Activated CD8-positive, alpha-beta memory T cell treated with anti-CD3 and anti-CD28 coated beads, Interleukin-2, amount 50 U/mL, for 4 hours (primary cell): Measurements from ENCODE around the gene AIMP1.
A peak's percentile ranks its signal among the peaks of the same experiment; 100 is the strongest.
"Not testable (repeated sequence)": the region's sequence is repeated elsewhere in the genome, so short reads cannot be mapped to it uniquely, and the experiment has no call there.

Experiments
- DNase-seq: peaks from one replicate; pipeline ENCODE4 v3.0.0-alpha.2; 2020

Gene AIMP1

DNA sequence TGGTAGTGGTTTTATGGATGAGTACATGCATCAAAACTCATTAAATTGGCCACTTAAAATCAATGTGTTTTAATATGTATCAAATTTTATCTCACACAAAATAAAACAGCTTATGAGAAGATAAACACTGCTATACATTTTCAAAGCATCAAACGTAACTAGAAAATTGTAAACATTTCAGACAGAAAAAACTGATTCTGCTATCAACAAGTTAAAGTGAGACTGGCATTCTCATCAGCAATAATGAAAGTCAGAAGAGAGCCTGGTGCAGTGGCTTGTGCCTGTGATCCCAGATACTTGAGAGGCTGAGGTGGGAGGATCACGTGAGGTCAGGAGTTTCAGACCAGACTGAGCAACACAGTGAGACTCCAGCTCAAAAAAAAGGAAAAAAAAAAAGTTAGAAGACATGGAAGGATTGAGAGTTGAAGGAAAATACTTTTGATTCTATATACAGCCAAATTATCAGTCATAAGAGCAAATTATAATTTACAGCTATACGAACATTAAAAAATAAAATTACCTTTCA is 3.3 kb upstream of the AIMP1 start:
- no peak for DNase-seq

DNA sequence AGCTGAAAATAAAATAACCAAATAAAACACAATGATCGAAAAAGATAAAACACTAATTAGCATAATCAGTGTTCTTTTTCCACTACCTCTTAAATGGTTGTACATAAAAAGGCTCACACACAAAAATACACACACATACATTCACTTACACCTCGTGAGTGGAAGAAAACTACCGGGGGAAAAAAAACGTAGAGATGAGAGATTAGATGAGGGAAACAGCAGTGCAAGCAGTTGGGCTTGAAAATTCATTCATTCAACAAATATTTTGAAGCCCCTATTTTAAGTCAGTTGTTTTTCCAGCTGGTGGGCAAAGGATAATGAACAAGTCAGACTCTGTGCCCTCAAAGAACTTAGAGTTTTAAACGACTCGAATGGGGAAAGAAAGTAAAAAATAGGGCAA is 1.4 kb upstream of the AIMP1 start:
- DNase-seq: no peak

DNA sequence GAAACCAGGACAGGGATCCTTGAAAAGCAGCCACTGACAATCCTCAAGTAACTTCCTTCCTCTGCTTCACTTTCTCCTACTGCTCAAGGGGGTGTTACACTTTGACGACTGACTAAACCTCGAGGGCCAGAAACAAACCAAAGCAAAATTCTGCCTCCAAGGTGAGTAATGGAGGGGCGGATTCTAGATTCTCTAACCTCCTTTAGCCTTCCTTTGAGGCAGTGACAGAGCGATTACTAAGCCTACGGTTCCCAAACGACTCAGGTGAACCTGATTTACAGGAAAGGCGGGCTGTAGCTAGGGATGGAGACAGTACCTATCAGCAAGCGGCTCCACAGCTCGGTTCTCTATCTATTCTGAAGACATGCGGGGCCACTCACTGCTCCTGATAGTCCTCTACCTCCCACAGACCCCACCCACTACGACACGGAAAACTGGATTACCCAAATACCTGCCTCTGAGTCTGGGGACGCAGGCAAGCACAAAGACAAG is 828 bp upstream of the AIMP1 start:
- peak; percentile 40 for DNase-seq

DNA sequence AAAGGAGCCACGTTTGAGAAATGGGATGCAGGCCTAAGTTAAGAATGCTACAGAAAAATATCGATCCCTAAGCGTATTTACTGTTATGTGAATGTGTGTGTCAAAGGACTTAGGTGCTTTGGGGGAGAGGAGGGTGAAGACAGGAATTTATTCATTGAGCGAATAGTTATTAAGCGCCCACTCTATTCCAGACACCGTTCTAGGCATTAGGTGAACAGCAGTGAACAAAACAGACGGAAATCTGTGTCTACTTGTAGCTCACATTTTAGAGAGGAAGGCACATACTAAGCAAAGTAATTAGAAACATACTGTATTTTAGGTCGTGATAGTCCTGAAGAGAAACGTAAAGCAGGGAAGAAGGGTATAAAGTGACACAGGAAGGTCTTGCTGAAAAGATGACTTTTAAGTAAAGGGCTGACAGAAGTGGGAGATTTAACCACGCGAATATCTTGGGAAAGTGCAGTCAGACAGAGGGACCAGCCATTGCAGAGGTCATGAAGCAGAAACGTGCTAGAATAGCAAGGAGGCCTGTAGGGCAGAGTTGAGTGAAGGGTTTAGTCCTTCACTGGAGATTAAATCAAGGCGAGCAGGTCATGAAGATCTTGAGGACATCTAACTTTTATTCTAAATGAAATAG is 541 bp downstream of the AIMP1 start:
- no peak for DNase-seq

DNA sequence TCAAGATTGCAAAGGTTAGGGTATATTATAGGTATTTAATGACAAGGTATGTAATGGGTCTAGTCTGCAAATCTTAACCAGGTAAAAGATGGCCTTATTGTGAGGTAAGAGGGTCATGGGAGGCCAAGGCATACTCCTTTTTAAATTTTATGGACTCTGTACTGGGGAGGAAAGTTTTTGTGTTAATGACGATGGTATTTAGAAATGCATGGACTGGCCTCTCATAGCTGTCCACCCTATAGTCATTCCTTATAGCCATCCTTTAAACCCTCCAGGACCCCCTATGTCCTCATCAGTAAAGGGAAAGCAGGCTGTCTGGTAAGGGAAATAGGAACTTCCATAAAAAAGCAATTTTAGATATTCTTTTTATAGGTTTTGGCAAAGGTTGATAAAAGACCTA is 1.5 kb downstream of the AIMP1 start:
- no peak for DNase-seq

DNA sequence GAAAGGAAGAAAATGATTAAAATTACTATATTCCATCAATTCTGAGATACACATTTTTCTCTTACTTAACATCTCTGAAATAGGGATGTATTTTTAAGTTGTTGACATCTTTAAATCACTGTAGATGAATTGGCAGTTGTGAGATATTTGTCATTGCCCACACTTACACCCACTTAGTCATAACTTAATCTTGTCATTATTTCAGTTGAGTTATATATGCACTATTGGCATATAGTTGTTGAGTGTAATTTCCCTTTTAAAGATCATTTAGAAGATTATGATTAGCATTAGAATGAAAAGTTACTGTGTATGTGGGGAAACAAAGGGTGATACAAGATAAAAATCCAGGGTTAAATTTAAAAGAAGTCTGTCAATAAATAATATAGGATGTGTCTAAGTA is 2.2 kb downstream of the AIMP1 start:
- DNase-seq: no peak

DNA sequence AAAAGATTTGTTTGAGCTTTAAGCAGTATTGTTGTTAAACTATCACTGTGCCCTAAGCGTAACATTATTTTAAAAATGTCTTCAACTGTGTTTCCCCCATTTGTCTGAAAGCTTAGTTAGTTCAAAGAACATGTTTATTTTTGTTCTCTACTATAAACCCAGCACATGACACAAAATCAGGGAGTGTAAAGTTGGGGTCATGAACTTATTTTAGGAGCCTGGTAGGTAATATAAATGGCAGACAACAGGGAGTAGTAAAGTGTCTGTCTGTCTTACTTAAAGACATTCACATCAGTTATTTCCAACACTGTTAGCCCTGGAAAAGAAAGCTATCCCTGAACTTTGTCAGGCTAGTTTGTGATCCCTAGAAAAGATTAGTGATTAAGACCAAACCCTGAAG is 3.9 kb downstream of the AIMP1 start:
- DNase-seq: no peak

DNA sequence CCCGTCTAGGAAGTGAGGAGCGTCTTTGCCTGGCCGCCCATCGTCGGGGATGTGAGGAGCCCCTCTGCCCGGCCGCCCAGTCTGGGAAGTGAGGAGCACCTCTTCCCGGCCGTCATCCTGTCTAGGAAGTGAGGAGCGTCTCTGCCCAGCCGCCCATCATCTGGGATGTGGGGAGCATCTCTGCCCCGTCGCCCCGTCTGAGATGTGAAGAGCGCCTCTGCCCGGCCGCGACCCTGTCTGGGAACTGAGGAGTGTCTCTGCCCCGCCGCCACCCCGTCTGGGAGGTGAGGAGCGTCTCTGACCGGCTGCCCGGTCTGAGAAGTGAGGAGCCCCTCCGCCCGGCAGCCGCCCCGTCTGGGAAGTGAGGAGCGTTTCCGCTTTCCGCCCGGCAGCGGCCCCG is 4.8 kb downstream of the AIMP1 start:
- DNase-seq: not testable (repeated sequence)

DNA sequence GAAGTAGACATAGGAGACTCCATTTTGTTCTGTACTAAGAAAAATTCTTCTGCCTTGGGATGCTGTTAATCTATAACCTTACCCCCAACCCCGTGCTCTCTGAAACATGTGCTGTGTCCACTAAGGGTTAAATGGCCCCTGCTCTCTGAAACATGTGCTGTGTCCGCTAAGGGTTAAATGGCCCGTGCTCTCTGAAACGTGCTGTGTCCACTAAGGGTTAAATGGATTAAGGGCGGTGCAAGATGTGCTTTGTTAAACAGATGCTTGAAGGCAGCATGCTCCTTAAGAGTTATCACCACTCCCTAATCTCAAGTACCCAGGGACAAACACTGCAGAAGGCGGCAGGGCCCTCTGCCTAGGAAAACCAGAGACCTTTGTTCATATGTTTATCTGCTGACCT is 5.5 kb downstream of the AIMP1 start:
- not testable (repeated sequence) for DNase-seq

DNA sequence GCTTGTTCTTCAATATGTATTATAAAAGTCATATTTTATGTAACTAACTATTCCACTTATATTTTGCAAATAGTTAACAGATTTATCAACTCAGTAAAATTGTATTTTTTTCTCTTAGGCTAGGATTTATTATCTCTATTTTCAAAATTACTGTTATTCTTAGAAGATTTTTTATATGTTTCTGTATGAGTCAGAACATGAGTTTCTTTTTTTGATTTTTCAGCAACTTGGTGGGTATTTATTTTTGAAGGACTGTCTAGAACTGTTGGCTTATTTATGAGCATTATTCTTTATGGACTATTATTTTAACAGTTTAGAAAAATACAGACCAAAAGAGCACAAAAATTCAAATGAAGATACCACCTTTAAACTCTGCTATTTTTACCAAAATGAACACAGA is 6.8 kb downstream of the AIMP1 start:
- no peak for DNase-seq

DNA sequence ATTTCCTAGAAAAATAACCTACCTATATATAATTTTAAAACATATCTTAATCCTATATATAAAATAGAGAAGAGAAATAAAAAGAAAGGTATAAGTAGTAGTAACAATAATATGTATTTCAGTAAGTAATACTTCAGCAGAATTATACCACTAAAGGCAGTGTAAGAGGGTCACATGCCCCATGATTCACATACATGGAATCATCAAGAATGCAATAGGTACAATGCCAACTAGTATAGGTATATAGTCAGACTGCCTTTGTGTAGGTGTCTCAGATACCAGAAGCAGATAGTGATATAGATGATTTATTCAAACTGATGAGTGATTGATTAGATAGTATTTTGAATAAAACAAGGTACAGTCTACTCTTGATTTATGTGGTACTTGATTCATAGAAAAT is 9.4 kb downstream of the AIMP1 start:
- no peak for DNase-seq

DNA sequence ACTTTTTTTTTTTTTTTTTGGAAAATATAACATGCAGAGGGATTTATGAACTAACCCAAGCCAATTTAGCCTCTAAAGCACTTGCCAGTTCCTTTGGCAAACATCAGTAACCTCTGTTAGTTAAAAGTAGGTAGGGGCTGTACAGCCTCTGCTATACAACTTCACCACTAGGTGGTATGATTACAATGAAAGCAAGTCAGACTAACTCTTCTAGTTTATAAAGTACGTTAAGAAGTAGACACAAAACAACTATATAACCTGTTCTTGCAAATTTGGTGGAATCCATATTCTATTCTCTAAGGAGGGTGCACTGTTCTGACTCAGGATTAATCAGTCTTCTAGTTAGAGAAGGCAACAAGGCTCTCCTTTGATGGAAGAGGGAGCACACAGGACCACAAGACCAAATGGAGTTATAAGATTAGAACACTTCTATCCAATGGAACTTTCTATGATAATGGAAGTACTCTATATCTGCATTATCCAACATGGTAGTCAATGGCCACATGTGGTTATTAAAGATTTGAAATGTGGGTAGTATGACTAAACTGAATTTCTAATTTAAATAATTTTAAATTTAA is 12.8 kb downstream of the AIMP1 start:
- DNase-seq: no peak

DNA sequence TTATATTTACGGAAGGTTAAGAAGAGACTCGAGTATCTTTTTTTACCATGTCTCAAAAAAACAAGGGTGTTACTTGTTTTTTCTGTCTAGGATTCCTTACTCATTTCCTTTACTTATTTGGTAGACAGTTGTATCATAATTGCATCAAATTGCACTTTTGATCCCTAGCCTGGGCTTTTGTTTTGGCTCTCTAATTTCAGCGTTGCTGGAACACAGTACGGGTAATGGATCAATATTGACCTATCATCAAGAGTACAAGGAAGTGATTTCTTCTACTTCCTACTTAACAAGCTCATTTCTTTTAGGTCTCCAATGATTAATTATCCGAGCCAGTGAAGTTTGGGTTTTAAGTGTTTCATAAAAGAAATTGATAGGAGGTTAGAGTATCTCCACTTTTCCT is 16.8 kb downstream of the AIMP1 start:
- no peak for DNase-seq

DNA sequence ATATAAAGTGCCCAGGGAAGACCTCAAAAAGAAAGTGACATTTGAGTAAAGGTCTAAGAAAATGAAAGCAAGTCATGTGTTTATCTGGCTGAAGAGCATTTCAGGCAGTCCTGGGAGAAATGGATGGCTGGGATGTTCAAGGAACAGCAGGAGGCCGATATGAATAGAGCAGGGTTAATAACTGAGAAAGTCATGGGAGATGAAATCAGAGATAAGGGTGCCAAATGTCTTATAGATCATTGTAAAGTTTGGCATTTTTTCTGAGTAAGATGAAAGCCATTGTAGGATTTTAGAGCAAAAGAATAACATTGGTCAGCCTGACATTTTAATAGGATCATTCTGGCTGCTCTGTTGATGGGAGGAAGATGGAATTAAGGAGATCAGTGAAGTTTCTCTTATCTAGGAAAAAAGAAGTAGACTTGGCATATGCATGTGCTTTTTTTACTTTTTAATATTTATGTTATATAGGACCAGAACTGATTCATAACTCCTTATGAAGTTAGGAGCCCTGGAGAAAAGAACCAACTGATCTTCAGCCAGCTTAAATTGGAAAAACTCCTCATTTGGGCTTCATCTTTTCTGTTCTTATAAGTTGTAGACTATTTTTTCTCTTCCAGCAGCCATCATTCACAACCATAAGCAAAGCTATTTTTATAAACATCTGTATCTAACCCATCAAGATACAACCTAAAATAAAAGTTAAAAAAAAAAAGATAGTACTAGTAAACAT is 18.6 kb downstream of the AIMP1 start:
- DNase-seq: no peak

DNA sequence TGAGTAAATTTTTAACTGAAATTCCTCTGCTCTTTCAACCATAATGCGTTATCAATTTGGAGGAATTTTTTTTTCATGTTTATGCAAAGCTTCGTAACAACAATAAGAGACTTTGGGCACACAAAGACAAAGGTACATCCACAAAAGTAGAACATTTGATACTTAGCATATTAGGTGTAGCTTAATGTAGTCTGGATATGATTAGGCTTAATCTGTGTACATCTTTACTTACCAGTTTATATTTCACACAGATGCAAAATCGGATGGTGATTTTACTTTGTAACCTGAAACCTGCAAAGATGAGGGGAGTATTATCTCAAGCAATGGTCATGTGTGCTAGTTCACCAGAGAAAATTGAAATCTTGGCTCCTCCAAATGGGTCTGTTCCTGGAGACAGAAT is 20.3 kb downstream of the AIMP1 start:
- no peak for DNase-seq

DNA sequence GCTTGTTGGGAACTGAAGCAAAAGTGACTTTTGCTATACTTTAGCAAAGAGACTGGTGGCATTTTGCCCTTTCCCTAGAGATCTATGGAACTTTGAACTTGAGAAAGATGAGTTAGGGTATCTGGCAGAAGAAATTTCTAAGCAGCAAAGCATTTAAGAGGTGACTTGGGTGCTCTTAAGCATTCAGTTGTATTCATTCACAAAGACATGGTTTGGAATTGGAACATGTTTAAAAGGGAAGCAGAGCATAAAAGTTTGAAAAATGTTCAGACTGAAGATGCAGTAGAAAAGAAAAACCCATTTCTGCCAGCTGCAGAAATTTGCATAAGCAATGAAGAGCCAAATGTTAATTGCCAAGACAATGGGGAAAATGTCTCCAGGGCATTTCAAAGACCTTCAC is 21.6 kb downstream of the AIMP1 start:
- no peak for DNase-seq

DNA sequence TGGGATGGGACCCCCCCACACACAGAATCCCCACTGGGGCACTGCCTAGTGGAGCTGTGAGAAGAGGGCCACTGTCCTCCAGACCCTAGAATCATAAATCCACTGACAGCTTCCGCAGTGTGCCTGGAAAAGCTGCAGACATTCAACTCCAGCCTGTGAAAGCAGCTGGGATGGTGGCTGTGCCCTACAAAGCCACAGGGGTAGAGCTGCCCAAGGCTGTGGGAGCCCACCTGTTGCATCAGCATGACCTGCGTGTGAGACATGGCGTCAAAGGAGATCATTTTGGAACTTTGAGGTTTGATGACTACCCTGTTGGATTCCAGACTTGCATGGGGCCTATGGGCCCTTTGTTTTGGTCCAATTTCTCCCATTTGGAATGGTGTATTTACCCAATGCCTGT is 22.3 kb downstream of the AIMP1 start:
- DNase-seq: no peak

DNA sequence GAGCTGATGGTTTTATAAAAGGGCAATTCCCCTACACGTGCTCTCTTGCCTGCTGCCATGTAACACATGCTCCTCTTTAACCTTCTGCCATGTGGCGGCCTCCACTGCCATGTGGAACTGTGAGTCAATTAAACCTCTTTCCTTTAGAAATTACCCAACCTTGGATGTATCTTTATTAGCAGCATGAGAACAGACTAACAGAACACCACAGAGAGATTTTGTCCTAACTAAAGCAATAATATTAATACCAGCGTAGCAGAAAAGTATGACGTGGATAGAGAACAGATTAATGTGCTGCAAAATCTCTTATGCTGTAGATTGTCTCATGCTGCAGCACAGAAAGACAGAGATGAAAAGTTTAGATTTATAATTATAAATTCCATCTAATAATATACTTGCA is 23.1 kb downstream of the AIMP1 start:
- DNase-seq: no peak

DNA sequence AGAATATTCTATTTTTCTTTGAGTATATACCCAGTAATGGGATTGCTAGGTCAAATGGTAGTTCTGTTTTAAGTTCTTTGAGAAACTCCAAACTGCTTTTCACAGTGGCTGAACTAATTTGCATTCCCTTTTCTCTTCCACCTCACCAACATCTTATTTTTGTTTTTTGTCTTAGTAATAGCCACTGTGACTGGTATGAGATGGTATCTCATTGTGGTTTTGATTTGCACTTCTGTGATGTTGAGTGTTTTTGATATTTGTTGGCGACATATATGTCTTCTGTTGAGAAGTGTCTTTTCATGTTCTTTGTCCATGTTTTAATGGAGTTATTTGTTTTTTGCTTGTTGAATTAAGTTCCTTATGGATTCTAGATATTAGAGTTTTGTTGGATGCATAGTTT is 24.4 kb downstream of the AIMP1 start:
- DNase-seq: no peak

DNA sequence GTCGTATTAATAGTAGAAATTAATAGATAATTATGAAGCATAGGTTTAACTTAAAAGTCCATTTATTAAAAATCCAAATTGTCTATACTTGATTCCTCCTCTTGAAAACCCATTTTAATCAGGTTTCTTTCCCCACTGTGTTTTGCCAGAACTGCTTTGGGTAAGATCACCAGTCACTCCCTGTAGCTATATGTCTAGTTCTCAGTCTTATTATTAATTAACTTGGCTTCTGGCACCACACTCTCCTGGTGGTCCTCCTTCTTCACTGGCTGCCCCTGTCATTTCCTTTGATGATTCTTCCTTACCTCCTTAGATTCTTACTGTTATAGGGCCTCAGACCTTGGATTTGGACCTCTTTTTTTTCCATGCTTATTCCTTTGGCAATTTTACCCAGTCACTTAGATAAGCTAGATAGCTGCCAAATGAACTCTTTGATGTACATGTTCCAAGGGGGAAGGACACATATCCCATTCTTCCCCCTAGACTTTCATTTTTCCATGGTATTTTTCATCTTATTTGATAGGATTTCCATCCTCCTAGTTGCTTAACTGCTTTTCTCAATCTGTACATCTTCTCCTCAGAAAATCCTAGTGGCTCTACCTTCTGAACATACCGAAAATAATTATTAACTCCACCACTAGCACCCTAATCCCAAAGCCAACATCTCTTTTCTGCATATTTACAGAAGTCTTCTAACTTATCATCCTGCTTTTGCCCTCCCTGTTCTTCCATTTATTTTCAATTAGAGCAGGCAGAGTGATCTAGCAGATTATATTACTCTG is 27.7 kb downstream of the AIMP1 start:
- no peak for DNase-seq

DNA sequence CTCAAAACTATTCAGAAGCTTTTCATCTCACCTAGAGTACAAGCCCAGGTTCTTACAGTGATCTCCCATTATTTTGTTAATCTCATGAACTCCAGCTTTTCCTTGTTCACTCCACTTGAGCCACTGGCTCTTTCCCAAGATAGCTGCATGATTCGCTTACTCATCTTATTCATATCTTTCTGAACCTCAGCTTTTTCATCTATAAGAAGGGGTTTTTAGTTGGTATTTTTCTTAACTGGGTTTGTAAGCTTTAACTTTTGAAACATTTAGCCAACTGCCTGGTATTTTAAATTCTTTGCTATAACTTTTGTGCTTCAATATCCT is 28.3 kb downstream of the AIMP1 start:
- DNase-seq: no peak

DNA sequence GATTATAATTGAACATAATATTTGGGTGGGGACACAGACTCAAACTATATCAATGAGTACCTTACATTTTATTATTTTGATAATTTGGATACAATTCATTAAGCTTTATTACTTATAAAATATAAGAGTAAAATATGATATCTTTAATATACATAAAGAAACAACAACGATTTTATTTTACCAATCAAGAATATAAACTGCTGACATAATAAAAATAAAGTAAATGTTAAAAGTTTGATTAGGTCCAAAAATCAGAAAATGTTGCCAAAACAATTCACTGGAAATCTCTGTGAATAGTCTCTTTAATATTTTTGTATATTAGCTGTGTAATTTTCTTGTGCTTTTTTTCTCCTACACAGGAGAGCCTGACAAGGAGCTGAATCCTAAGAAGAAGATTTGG is 30.8 kb downstream of the AIMP1 start:
- DNase-seq: no peak

DNA sequence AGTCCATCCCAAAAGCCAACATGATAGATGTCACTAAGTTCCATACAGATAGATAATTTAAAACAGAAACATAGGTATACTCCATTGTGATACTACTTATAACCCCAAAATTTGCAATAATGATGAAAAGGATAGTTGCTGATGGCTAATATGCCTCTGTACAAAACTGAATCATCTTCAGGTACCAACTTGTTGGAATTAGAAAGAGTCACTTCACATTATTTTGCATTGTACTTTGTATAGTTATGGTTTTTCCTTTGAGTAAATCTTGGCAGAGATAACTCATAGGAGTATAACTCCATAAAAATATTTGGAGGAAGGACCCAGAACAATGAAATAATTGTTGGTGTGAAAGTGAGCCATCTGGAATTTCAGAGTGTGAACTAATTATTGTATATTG is 34.7 kb downstream of the AIMP1 start:
- no peak for DNase-seq

DNA sequence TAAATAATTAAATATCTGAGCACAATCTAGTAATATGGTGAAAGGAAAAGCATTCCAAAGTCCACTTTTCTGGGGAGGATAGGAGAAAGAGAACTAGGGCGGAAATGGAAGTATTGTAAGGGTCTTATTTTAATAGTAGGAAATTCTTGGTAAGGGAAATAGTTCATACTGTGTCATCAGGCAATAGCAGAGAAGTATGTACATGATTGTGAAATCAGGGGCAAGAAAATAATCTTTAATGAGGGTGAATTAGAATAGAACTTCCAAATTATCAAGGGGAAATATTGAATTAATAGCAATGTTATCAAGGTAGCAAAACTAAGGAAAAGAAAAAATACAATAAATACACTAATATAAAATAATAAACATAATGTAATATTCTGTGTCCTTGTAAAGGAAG is 37.4 kb downstream of the AIMP1 start:
- DNase-seq: no peak
